ENCODE data around the gene CARD14.
"Not testable (repeated sequence)": the region's sequence is repeated elsewhere in the genome, so short reads cannot be mapped to it uniquely, and the experiment has no call there.

- TF ChIP-seq CTCF (conservative IDR thresholded peaks at IDR 0.05; ENCODE audit: low read length); EZH2phosphoT487 (IDR thresholded peaks at IDR 0.05; ENCODE audit: borderline replicate concordance): not testable (repeated sequence)
Measured at GRCh38 chr17:80244448-80244847, 74.6 kb downstream of the CARD14 start.
